GM10266 (cell line): ENCODE results near the gene MAP3K4.

Experiments
- DNase-seq: peaks from one replicate; pipeline ENCODE4 v3.0.0; 2012; ENCODE audit errors: extremely low spot score
- TF ChIP-seq, protein P1 (sequence below): IDR thresholded peaks from 2 replicates; pipeline ENCODE4 v1.5.1; 2012; ENCODE audit warnings: mild to moderate bottlenecking, low read depth; ENCODE audit not compliant: control insufficient read depth, insufficient read depth; ENCODE audit errors: missing control alignments

Gene MAP3K4

DNA sequence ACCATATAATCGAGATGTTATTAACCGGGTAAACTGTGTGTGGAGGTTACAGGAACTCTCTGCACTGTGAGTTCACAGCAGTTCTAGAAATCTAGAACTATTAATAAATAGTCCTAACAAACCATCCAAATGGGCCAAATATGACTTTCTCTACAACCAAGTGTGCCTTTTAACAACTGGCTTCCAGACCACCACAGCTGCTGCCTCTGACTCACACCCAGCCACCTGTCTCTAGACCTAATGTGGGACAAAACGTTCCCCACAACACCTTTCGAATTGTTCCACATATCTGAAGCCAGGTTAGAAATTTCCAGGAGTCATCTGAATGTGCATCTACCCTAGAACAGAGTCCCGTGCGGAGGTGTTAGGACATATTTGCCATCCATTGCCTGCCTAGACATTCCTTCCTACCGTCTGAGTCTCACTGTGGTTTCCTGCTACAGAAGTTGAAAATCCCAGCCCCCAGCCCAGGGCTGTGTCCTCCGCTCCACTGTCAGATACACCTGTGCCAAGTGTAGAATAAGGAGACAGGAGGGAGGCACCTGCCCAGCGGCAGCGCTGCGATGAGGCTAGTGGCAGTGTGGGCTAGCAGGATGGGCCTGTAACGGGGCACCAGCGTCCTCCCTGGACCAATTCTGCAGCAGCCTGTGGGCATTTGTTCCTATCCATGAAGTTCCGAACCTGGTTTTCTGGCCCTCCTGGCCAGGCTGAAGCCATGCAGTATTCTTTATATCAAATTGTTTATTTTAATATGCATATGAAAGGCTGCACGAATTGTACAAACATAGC is 28.5 kb upstream of the MAP3K4 start:
- TF ChIP-seq, protein P1, sequence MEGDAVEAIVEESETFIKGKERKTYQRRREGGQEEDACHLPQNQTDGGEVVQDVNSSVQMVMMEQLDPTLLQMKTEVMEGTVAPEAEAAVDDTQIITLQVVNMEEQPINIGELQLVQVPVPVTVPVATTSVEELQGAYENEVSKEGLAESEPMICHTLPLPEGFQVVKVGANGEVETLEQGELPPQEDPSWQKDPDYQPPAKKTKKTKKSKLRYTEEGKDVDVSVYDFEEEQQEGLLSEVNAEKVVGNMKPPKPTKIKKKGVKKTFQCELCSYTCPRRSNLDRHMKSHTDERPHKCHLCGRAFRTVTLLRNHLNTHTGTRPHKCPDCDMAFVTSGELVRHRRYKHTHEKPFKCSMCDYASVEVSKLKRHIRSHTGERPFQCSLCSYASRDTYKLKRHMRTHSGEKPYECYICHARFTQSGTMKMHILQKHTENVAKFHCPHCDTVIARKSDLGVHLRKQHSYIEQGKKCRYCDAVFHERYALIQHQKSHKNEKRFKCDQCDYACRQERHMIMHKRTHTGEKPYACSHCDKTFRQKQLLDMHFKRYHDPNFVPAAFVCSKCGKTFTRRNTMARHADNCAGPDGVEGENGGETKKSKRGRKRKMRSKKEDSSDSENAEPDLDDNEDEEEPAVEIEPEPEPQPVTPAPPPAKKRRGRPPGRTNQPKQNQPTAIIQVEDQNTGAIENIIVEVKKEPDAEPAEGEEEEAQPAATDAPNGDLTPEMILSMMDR, result no peak
- no peak for DNase-seq

DNA sequence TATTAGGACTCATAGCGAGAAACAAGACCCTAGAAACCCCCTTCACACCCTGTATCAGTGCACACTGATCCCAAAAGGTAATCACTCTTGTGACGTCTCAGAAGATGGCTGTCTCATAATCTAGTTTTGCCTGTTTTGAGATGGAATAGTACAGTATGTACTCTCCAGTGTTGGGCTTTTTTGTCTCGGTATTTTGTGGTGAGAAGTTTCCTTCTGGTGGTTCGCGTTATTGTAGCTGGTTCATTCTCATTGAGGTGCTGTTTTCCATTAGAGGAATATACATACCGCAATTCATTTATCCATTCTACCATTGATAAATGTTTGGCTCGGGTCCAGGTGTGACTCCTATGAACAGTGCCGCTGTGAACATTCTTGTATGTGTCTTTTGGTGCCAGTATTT is 27.9 kb upstream of the MAP3K4 start:
- TF ChIP-seq, protein P1, result no peak

DNA sequence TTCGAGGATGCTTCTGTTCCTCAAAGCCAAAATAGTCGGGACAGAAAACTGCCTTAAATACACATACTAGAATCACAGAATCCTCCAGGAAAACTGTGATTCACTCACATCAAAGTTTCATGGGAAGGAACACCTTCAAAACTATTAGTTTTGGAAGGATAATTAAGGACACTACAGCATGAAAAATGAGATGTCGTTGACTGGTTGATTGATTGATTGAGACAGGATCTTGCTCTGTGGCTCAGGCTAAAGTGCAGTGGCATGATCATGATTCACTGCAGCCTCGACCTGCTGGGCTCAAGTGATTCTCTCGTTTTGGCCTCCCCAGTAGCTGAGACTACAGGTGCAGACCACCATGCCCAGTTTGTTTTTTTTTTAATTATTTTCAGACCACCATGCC is 25.7 kb upstream of the MAP3K4 start:
- TF ChIP-seq, protein P1, result no peak
- no peak for DNase-seq

More for the DNA sequence above, 27.9 kb upstream of the MAP3K4 start:
- DNase-seq, result no peak

DNA sequence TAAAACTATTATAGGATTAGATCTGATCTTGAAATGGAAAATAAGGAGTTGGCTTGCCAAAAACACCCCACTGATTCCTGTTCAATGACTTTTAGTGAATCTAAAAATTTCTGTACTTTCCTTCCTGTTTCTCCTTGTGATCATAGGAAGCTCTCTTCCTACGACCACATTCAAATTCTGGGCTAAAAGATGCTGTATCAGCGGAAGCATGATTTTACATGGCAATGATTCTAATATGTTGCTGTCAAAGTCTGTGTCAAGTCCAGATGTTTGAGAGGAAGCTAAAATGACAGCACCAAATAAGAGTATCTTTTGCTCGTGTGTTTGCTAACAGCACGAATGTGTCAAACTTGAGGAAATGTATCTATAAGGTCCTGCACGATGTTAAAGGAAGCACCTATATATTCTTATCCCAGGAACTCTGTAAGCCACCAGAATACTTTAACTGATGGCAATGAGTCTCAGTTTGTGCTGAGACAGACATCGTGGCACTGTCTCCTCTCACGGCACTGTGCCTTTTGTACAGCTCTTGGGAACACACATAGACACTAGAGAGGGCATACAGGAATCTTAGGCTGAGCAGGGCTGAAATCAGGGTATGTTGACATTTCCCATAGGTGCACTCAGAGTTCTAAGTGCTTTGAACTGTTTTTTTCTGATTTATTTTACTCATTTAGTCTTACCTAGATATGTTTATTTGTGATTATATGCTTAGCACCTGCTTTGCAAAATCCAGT is 24.9 kb upstream of the MAP3K4 start:
- DNase-seq, result no peak
- TF ChIP-seq, protein P1, result no peak

DNA sequence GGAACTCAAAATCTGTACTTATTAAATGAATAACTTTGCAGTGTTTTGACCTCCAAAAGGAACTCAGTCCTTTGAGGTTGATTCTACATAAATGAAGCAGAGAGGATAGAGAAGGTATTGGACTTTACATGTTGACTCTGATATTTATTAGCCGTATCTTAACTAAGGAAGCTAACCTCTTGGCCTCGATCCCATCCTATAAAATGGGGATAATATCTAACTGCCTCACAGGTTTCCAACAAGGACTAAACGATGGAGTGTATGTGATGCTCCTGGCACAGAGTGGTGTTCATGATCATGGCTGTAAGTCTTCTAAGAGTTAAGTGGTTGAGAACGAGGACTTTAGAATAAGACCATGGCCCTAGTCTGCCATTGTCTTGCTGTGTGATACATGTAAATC is 24.2 kb upstream of the MAP3K4 start:
- no peak for DNase-seq
- TF ChIP-seq, protein P1, result no peak

DNA sequence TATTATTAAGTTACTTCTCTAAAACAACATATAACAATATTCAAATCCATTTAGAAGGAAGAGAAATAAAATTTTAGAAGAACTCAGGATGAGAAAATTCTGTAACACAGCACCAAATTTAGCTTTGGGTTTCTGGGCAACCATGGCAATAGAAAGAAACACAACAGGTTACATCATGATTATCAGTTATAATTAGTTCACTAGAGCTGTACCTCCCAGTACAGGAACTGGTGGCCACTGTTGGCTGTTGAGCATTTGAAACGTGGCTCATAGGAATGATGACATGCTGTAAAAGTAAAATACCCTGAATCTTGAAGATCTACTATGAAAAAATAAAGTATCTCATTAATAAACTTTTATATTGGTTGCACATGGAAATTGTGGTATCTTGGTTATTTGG is 23.7 kb upstream of the MAP3K4 start:
- TF ChIP-seq, protein P1, result no peak
- DNase-seq, result no peak

DNA sequence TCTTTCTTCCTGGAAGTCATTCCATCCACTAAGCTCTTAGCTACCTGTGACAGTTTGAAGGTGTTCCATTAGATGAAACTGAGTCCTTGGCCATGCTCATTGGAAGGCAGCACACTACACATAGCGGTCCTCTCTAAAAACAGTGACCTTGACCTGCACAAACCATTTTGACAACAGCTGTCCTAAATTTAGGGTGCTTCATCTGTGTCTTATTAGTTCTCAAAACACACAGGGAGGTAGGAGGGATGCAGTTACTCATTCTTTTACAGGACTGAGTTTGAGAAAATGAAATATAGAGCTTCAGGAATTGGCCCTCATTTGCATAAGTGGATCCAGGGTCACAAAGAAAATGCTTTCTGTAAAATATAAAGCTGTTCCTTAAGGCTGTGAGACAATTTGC is 20.4 kb upstream of the MAP3K4 start:
- no peak for DNase-seq
- TF ChIP-seq, protein P1, result no peak
